HG03175 (cell line): Measurements from ENCODE around the gene LASP1NB.
"Not testable (repeated sequence)": the region's sequence is repeated elsewhere in the genome, so short reads cannot be mapped to it uniquely, and the experiment has no call there.

ENCODE experiments used
- ATAC-seq: cut with Tn5 transposase; IDR thresholded peaks from one replicate; pipeline ENCODE4 v1.9.1; 2021; ENCODE audit warnings: mild to moderate bottlenecking, moderate library complexity; ENCODE audit not compliant: unreplicated experiment

The LASP1NB gene

DNA sequence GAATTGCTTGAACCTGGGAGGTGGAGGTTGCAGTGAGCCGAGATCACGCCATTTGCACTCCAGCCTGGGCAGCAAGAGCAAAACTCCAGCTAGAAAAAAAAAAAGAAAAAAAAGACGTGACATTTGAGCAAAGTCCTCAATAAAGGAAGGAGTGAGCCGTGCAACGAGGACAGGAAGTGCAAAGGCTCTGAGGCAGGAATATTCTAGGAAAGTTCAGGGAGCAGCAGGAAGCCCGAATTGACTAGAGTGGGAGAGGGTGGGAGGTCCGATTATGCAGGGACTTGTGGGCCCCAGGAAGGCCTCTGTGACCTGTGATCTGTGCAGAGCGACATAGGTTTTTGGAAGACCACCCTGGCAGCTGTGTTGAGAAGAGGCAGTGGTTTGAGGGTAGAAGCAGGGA, 8.6 kb upstream of the LASP1NB start:
- ATAC-seq = no peak

DNA sequence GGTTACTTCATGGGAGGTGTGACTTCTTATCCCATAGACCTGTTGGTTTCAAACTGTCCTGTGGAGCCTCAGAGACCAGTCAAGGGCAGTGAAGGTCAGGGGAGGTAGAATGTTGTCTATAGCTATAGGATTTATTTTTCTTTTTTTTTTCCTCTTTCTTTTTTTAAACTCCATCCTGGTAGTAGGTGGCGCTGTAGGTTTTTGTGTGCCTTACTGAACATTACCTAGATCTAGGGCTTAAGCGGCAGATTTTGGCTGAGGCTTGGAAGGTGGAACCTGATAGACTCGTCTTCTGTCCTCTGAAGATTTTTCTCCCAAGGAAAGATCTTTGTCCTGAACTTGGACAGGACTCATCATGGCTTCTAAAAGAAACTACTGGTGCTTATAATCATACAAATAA, 8.2 kb upstream of the LASP1NB start:
- no peak for ATAC-seq

DNA sequence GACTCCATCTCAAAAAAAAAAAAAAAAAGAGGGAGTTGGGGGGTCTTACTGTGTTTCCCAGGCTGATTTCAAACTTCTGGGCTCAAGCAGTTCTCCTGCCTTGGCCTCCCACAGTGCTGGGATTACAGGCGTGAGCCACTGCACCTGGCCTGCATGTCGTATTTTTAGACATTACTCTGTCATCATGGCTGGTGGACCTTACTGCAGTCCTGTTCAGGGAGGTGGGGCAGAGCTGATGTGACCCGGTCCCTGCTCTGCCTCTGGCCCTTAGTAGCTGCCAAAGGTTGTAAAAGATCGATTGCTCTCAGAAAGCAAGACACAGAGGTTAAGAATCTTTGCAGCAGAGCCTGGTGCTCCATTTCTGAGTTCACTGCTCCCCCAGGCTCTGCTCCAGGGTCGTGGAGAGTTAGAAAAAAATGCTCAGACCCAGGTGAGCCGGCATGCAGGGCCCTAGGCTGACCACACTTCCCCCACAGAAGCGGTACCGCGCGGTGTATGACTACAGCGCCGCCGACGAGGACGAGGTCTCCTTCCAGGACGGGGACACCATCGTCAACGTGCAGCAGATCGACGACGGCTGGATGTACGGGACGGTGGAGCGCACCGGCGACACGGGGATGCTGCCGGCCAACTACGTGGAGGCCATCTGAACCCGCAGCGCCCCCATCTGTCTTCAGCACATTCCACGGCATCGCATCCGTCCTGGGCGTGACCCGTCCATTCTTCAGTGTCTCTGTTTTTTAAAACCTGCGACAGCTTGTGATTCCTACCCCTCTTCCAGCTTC, 7.1 kb upstream of the LASP1NB start:
- ATAC-seq = no peak

DNA sequence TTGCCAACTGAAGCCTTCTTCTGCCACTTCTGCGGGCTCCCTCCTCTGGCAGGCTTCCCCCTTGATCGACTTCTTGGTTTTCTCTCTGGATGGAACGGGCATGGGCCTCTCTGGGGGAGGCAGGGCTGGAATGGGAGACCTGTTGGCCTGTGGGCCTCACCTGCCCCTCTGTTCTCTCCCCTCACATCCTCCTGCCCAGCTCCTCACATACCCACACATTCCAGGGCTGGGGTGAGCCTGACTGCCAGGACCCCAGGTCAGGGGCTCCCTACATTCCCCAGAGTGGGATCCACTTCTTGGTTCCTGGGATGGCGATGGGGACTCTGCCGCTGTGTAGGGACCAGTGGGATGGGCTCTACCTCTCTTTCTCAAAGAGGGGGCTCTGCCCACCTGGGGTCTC, 6.5 kb upstream of the LASP1NB start:
- ATAC-seq = no peak

DNA sequence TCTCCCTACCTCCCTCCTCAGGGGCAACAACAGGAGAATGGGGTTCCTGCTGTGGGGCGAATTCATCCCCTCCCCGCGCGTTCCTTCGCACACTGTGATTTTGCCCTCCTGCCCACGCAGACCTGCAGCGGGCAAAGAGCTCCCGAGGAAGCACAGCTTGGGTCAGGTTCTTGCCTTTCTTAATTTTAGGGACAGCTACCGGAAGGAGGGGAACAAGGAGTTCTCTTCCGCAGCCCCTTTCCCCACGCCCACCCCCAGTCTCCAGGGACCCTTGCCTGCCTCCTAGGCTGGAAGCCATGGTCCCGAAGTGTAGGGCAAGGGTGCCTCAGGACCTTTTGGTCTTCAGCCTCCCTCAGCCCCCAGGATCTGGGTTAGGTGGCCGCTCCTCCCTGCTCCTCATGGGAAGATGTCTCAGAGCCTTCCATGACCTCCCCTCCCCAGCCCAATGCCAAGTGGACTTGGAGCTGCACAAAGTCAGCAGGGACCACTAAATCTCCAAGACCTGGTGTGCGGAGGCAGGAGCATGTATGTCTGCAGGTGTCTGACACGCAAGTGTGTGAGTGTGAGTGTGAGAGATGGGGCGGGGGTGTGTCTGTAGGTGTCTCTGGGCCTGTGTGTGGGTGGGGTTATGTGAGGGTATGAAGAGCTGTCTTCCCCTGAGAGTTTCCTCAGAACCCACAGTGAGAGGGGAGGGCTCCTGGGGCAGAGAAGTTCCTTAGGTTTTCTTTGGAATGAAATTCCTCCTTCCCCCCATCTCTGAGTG, 5.9 kb upstream of the LASP1NB start:
- ATAC-seq = no peak

DNA sequence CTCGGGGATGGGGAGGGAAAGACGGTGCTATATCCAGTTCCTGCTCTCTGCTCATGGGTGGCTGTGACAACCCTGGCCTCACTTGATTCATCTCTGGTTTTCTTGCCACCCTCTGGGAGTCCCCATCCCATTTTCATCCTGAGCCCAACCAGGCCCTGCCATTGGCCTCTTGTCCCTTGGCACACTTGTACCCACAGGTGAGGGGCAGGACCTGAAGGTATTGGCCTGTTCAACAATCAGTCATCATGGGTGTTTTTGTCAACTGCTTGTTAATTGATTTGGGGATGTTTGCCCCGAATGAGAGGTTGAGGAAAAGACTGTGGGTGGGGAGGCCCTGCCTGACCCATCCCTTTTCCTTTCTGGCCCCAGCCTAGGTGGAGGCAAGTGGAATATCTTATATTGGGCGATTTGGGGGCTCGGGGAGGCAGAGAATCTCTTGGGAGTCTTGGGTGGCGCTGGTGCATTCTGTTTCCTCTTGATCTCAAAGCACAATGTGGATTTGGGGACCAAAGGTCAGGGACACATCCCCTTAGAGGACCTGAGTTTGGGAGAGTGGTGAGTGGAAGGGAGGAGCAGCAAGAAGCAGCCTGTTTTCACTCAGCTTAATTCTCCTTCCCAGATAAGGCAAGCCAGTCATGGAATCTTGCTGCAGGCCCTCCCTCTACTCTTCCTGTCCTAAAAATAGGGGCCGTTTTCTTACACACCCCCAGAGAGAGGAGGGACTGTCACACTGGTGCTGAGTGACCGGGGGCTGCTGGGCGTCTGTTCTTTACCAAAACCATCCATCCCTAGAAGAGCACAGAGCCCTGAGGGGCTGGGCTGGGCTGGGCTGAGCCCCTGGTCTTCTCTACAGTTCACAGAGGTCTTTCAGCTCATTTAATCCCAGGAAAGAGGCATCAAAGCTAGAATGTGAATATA, 4.8 kb upstream of the LASP1NB start:
- ATAC-seq = no peak

DNA sequence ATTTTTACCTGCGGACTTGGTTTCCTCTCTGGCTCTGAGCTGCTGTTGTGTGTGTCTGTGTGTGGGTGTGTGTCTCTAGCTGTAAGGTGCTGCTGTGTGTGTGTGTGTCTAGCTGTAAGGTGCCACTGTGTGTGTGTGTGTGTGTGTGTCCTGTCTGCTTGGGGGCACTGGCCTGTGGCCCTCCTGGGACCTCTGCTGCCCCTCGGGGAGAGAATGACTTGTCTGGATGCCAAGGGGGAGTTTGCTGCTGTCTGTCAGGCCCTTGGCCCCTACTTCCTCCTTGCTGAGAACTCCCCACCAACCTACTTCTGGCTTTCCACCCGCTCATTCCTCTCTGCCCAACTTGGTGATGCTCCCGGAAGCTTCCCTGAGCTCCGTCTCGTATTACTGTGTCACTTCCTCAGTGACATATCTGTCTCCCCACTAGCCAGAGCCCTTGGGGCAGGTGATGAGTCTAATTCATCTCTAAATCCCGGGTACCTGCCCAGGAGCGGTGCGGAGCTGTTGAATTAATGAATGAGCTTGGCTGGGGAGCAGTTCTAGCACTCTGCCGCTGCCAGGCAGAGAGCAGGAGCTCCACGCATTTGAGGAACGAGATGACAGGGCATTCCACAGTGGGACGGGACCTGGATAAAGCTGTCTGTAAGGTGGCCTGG, 3.5 kb upstream of the LASP1NB start:
- ATAC-seq = no peak

DNA sequence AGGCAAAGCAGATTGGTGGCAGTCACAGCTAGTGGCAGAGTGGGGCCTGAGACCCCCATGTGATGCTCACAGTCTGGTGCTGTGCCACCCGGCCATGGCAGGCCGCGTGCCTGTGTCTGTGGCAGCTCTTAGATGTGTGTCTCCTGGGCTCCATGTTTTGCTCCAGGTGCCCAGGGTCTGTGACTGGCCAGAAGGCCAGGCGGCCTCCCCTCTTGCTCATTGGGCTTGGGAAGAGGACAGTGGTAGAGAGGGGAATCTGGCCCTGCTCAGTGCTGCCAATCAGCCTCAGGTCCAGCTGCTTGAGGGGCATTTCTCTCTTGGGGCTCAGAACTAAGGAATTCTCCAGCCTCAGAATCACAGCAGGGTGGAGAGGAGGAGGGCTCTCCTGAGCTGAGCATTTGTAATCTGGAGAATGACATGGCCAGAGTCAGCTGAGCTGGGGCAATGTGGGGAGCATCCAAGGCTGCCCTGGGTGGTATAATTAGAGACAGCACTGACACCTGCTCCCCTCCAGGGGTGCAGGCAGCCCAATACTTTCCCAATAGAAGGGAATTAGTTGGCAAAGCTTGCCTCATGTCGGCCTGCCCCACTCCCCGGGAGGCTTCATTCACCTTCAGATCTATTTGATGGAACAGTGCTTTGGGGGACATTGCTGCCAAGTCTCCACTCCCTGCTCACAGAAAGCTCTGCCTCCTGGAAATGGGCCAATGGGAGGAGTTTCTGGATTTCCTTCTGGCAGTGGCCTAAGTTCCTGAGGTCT, 2.7 kb upstream of the LASP1NB start:
- no peak for ATAC-seq

DNA sequence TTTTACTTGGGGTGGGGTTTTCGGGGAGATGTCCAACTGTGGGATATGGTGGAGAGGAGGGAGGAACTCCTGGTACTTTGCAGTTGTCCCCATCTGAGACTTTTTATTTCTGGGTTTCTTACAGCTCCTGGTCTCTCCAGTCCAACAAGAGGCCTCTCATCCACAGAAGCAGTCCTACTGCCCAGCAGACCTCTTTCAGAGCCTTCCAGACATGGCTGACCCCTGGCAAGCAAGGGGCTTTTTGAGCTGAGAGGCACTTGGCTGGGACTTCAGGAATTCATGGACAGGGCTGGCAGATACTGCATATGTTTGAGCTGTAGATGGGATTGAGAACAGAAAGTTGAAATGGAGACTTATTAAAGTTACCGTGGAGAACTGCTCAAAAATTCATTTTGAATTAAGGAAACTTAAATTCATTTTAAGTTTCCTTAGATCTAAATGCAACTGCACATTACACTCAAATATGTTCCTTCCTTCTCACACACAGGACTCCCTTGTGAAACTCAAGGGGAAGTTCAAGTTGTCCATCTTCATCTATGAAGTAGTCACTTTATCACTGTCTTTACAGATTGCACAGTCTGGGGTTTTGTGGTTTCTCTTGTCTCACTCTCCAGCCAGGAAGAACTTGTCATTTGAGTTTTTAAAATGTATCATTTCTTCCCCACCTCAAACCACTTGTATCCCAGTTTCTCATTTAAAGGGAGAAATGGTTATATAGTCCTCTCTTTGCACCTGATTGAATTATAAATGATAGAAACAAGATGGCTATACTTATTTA, 1.1 kb downstream of the LASP1NB start:
- ATAC-seq = no peak

DNA sequence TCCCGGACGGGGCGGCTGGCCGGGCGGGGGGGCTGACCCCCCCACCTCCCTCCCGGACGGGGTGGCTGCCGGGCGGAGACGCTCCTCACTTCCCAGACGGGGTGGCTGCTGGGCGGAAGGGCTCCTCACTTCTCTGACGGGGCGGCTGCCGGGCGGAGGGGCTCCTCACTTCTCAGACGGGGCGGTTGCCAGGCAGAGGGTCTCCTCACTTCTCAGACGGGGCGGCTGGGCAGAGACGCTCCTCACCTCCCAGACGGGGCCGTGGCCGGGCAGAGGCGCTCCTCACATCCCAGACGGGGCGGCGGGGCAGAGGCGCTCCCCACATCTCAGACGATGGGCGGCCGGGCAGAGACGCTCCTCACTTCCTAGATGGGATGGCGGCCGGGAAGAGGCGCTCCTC, 5.4 kb downstream of the LASP1NB start:
- not testable (repeated sequence) for ATAC-seq

DNA sequence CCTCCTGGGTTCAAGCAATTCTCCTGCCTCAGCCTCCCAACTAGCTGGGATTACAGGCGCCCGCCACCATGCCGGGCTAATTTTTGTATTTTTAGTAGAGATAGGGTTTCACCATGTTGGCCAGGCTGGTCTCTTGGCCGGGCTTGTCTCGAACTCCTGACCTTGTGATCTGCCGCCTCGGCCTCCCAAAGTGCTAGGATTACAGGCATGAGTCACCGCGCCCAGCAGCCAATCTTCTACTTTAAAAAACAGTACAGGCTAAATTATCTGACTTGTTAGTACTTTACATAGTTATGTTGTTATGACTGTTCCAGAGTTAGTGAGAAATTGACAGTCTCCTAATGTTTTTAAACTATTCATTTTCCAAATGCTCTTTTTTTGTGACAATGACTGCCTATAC, 8.5 kb downstream of the LASP1NB start:
- not testable (repeated sequence) for ATAC-seq

DNA sequence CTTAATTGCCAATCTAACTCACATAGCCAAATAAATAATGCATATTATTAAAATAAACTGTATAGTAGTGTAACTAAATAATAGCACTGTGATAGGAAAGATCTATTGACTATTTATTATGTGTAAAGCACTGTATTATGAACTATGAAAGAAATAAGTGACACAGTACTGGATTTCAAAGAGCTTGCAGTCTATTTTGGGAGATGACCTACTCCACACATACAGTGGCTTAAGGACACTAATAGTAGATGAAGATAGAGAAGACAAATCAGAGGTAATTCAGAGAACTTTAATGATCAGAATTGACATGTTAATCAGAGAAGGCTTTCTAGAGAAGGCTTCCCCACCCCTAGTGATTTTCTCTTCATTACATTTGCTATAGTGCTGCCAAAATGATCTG, 14.6 kb downstream of the LASP1NB start:
- no peak for ATAC-seq

DNA sequence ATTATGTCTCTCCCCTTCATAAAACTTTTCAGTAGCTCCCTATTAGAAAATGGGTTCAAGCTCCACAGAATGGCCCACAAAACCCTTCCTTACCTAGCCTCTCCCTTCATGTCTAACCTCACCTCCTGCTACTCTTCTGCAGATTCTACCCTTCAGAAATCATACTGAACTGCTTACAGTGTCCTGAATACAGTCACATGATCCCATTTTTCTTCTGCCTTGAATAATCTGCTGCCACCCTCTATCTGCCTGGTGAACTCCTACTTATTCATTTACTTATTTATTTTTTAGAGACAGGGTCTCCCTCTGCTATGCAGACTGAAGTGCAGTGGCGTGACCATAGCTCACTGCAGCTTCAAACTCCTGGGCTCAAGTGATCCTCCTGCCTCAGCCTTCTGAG, 15.0 kb downstream of the LASP1NB start:
- ATAC-seq = no peak

DNA sequence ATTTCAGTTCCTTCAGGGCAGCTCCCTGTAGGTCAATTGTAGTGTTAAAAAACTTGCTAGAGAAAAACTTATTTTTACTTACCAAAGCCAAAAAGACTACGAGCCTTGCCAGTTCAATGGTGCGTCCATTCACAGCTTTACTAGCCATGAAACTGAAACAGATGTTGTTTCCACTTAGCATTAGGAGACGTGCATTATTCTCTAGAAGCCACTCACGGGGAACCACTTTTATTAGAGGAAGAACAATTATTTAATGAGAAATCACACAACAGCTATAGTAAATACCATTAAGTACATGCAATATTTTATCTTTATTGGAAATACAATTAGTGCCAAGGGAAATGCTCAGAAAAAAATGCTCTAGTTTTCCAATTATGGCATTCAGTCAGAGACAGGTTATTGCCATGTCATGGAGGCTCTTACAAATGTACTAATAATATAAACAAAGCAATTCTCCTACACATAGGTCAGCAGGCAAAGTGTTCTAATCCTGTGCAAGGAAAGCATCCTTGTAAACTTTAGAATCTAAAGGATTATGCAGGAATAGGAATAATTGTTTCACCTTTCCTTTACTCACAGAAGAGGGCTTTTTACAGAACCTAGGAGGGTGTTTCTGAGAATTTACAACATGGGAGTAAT, 17.4 kb downstream of the LASP1NB start:
- ATAC-seq = no peak

DNA sequence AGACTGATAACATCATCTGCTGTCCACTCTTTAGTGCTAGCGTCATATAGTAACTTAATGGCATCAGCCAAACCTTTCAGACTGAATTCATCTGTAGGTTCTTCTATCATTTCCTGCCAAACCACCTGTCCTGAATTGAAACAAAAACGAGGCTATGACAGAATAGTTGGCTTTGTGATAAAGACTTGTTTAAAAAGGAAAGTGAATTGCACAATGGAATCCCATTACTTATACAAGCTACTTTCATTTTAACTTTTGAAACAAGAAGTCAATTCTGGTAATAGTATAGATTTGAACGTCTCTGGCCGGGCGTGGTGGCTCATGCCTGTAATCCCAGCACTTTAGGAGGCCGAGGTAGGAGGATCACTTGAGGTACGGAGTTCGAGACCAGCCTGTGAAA, 18.2 kb downstream of the LASP1NB start:
- ATAC-seq = no peak

DNA sequence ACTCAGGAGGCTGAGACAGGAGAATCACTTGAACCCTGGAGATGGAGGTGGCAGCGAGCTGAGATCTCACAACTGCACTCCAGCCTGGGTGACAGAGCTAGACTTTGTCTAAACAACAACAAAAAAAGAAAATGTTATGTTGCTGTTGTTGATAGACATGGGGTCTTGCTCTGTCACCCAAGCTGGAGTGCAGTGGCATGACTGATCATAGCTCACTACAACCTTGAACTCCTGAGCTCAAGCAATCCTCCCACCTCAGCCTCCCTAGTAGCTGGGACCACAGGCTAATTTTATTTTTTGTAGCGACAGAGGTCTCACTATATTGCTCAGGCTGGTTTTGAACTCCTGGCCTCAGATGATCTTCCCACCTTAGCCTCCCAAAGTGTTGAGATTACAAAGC, 21.8 kb downstream of the LASP1NB start:
- no peak for ATAC-seq

DNA sequence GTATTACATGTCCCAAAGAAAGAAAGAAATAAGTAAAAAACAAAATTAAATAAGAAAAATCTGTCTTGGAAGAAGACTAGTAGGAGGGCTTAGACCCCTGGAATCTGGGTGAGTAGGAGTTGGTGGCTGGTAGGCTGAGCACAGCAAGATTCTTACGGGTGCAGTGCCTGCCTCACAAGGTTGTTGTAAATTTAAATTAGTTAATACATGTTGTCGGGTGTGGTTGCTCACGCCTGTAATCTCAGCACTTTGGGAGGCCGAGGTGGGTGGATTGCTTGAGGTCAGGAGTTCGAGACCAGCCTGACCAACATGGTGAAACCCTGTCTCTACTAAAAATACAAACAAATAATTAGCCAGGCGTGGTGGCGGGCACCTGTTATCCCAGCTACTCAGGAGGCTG, 28.4 kb downstream of the LASP1NB start:
- not testable (repeated sequence) for ATAC-seq

DNA sequence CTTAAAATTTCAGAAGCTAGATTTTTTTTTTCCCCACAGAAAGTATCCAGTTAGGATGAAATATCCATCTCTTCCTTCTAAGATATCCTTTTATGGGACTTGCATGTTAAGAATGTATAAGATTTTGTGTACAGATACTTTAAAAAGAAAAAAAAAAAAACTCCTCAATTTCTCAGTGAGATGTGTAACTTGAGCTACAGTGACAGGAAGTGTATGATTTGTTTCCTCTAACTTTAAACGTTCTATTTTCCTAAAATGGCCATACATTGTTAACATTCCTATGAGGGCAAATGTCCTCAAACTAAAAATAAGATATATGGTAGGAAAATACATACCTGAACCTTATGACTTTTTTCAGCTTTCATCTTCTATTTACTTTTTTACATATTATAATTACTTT, 32.9 kb downstream of the LASP1NB start:
- ATAC-seq = no peak

DNA sequence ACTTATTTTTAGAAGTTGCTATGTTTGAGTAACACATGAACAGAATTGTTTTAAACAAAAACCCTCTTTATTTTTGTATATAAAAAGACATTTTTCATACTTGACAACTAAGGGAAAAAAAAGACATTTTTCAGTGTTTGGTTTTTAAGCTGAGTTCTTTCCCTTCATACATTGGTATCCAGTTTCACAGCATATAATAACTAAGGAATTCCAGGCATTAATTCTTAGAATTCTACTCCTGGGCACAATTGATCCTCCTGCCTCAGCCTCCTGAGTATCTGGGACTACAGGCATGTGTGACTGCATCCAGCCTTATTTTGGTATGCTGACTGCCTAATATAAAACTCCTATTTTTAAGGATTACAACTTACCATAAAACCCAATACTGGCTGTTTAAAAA, 33.3 kb downstream of the LASP1NB start:
- no peak for ATAC-seq
